GM23338 (cell line): ENCODE measurements around the gene MED12L. TPM values are rescaled to one million over a fixed set of nuclear protein-coding genes. Genes with fewer than 3 reads are reported as not detected.
A peak's percentile ranks its signal among the peaks of the same experiment; 100 is the strongest.

Experiments
- ATAC-seq: fragments of 200-7000 bp; cut with Tn5 transposase; 3 replicates; pipeline ENCODE4 v1.9.1; 2020
- DNase-seq: peaks from one replicate; pipeline ENCODE4 v3.0.0-alpha.2; 2015; ENCODE audit warnings: low spot score
- H2AFZ ChIP-seq: fragments of 200-600 bp; sonication (generic); 2 replicates; pipeline ENCODE4 v1.8.0; 2016; ENCODE audit warnings: antibody characterized with exemption, mild to moderate bottlenecking, moderate library complexity
- H3F3A ChIP-seq: fragments of 200-600 bp; sonication (generic); replicated peaks from 2 replicates; pipeline ENCODE4 v1.8.0; 2017; ENCODE audit warnings: antibody characterized with exemption, mixed run types, low read depth
- H3K27ac ChIP-seq: fragments of 200-600 bp; sonication (generic); 2 replicates; pipeline ENCODE4 v1.6.1; 2016; ENCODE audit warnings: low read depth
- H3K27me3 ChIP-seq: fragments of 200-600 bp; sonication (generic); 2 replicates; pipeline ENCODE4 v1.8.0; 2016; ENCODE audit warnings: mild to moderate bottlenecking, mixed run types, moderate library complexity; ENCODE audit not compliant: insufficient read depth
- H3K36me3 ChIP-seq: fragments of 200-600 bp; sonication (generic); 2 replicates; pipeline ENCODE4 v1.8.0; 2016; ENCODE audit warnings: mild to moderate bottlenecking; ENCODE audit not compliant: insufficient read depth
- H3K4me1 ChIP-seq: fragments of 200-600 bp; sonication (generic); 2 replicates; pipeline ENCODE4 v1.8.0; 2016; ENCODE audit warnings: mild to moderate bottlenecking, moderate library complexity; ENCODE audit not compliant: insufficient read depth
- H3K4me2 ChIP-seq: fragments of 200-600 bp; sonication (generic); 2 replicates; pipeline ENCODE4 v1.7.1; 2017; ENCODE audit warnings: mixed run types
- H3K4me3 ChIP-seq: fragments of 200-600 bp; sonication (generic); 2 replicates; pipeline ENCODE4 v1.6.1; 2016; ENCODE audit warnings: mixed run types
- H3K79me2 ChIP-seq: fragments of 200-600 bp; sonication (generic); replicated peaks from 2 replicates; pipeline ENCODE4 v1.8.0; 2017; ENCODE audit warnings: mild to moderate bottlenecking; ENCODE audit not compliant: insufficient read depth
- H3K9me2 ChIP-seq: fragments of 200-600 bp; sonication (generic); 2 replicates; pipeline ENCODE4 v1.8.0; 2017; ENCODE audit not compliant: insufficient read depth
- H4K20me1 ChIP-seq: fragments of 200-600 bp; sonication (generic); replicated peaks from 2 replicates; pipeline ENCODE4 v1.8.0; 2017; ENCODE audit warnings: mild to moderate bottlenecking; ENCODE audit not compliant: insufficient read depth
- H3K27ac Mint-ChIP-seq: 2 replicates; pipeline ENCODE4 v1.8.0; 2020; ENCODE audit warnings: inconsistent platforms, mild to moderate bottlenecking, moderate library complexity, mixed read lengths
- H3K27me3 Mint-ChIP-seq: 3 replicates; pipeline ENCODE4 v1.8.0; 2022; ENCODE audit warnings: low read depth, mild to moderate bottlenecking, moderate library complexity, mixed read lengths, inconsistent platforms; ENCODE audit not compliant: insufficient read depth, poor library complexity
- H3K36me3 Mint-ChIP-seq: 3 replicates; pipeline ENCODE4 v1.8.0; 2021; ENCODE audit warnings: low read depth, mild to moderate bottlenecking, inconsistent platforms, moderate library complexity, mixed read lengths
- H3K4me1 Mint-ChIP-seq: 3 replicates; pipeline ENCODE4 v1.8.0; 2020; ENCODE audit warnings: mild to moderate bottlenecking, inconsistent platforms, mixed read lengths
- H3K4me3 Mint-ChIP-seq: 3 replicates; pipeline ENCODE4 v1.8.0; 2021; ENCODE audit warnings: moderate library complexity, mild to moderate bottlenecking, inconsistent platforms, mixed read lengths
- H3K9me3 Mint-ChIP-seq: 3 replicates; pipeline ENCODE4 v1.8.0; 2020; ENCODE audit warnings: moderate library complexity, mild to moderate bottlenecking, inconsistent platforms, mixed read lengths
- CREB1 ChIP-seq: fragments of 250-450 bp; sonication (Bioruptor Pico); IDR thresholded peaks from 2 replicates; pipeline ENCODE4 v1.5.0; 2020; ENCODE audit warnings: low read depth, mild to moderate bottlenecking, moderate library complexity
- CTCF ChIP-seq, 2 experiments: fragments of 200-600 bp in 1 of 2; sonication (generic) in 1 of 2; conservative IDR thresholded peaks; 2 replicates each; pipeline versions ENCODE4 v1.5.1 to v1.6.1; 2016 to 2017; ENCODE audit warnings: antibody characterized with exemption in 2 of 2, low read depth in 2 of 2, mild to moderate bottlenecking in 2 of 2, moderate library complexity in 1 of 2
- ETS1 ChIP-seq: IDR thresholded peaks from 2 replicates; pipeline ENCODE4 v1.6.1; 2016; ENCODE audit warnings: antibody characterized with exemption
- EZH2phosphoT487 ChIP-seq: fragments of 200-600 bp; sonication (generic); IDR thresholded peaks from one replicate; pipeline ENCODE4 v1.8.1; 2018; ENCODE audit warnings: antibody characterized with exemption; ENCODE audit not compliant: unreplicated experiment
- JUNB ChIP-seq: IDR thresholded peaks from one replicate; pipeline ENCODE4 v1.6.1; 2016; ENCODE audit warnings: antibody characterized with exemption; ENCODE audit not compliant: unreplicated experiment
- NANOG ChIP-seq: IDR thresholded peaks from 2 replicates; pipeline ENCODE4 v1.6.1; 2016; ENCODE audit warnings: antibody characterized with exemption, borderline replicate concordance
- ZNF114 ChIP-seq: fragments of 250-450 bp; sonication (Bioruptor Pico); IDR thresholded peaks from 2 replicates; pipeline ENCODE4 v1.5.0; 2020; ENCODE audit warnings: mild to moderate bottlenecking, moderate library complexity
- ZNF331 ChIP-seq: fragments of 250-450 bp; sonication (Bioruptor Pico); IDR thresholded peaks from 2 replicates; pipeline ENCODE4 v1.5.0; 2020; ENCODE audit warnings: low read depth, mild to moderate bottlenecking, moderate library complexity
- ZNF462 ChIP-seq: fragments of 250-450 bp; sonication (Bioruptor Pico); IDR thresholded peaks from 2 replicates; pipeline ENCODE4 v1.5.0; 2020; ENCODE audit warnings: mild to moderate bottlenecking, moderate library complexity
- polyA plus RNA-seq: library from polyadenylated mRNA; unstranded; fragments of >200 nt; fragmentation: Nextera tagmentation; extraction: Ambion mirVana; gene quantifications from 2 replicates; pipeline ENCODE4 v1.2.1, GENCODE V29; 2016
- total RNA-seq: library from RNA; depleted of rRNA; stranded (reverse); fragments of >200 nt; shearing (Covaris generic); gene quantifications from 2 replicates; pipeline ENCODE4 v1.2.3, GENCODE V29; 2014
- TF ChIP-seq, protein P1 (sequence below): IDR thresholded peaks from one replicate; pipeline ENCODE4 v1.6.1; 2018; ENCODE audit warnings: antibody characterized with exemption; ENCODE audit not compliant: unreplicated experiment

Gene MED12L
- total and polyA plus RNA-seq, 2 experiments from 2014 or later: 5.7 to 25.0 TPM

DNA sequence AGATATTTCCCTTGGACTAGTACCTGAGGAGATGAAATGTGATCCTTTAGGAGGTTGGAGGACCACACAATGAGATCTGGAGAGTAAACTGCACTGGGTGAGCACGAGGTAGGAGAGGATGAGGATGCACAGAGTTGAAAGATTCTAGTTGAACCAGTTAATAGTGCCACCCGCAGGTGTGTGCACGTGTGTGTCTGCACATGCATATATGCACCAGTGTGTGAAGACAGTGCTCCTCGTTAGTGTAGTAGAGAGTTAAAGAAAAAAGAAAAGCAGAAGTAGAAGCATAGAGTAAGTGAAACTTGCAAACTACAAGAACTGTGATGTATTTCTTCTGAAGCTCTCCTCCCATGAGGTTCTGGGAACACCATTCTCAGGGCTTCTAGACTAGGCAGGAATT is 8.4 kb downstream of the MED12L start:
- Histone ChIP-seq H4K20me1 (peaks cover 31% of the 10 kb centered on the region; the same call in 1 of the 2 replicates), H3K9me2 (no peaks in the 10 kb centered on the region), H3F3A (no peaks in the 10 kb centered on the region), H3K27ac (no peak overlapping the region), H3K4me3 (no peak overlapping the region), H3K4me1 (peaks cover 43% of the 10 kb centered on the region), H2AFZ (no peak overlapping the region), H3K79me2 (peaks cover 100% of the 10 kb centered on the region), H3K36me3 (no peaks in the 10 kb centered on the region), H3K27me3 (no peaks in the 10 kb centered on the region), H3K4me2 (peak overlapping the region; percentile 59)
- DNase-seq (no peak), ATAC-seq (no peak)
- Mint-ChIP-seq H3K4me3 (no peak overlapping the region), H3K27ac (no peak overlapping the region; the same call in 1 of the 2 replicates), H3K9me3 (no peaks in the 10 kb centered on the region; the same call in 2 of the 3 replicates), H3K4me1 (peaks cover 63% of the 10 kb centered on the region), H3K27me3 (peaks cover 15% of the 10 kb centered on the region), H3K36me3 (peaks cover 12% of the 10 kb centered on the region)
- TF ChIP-seq, protein P1, sequence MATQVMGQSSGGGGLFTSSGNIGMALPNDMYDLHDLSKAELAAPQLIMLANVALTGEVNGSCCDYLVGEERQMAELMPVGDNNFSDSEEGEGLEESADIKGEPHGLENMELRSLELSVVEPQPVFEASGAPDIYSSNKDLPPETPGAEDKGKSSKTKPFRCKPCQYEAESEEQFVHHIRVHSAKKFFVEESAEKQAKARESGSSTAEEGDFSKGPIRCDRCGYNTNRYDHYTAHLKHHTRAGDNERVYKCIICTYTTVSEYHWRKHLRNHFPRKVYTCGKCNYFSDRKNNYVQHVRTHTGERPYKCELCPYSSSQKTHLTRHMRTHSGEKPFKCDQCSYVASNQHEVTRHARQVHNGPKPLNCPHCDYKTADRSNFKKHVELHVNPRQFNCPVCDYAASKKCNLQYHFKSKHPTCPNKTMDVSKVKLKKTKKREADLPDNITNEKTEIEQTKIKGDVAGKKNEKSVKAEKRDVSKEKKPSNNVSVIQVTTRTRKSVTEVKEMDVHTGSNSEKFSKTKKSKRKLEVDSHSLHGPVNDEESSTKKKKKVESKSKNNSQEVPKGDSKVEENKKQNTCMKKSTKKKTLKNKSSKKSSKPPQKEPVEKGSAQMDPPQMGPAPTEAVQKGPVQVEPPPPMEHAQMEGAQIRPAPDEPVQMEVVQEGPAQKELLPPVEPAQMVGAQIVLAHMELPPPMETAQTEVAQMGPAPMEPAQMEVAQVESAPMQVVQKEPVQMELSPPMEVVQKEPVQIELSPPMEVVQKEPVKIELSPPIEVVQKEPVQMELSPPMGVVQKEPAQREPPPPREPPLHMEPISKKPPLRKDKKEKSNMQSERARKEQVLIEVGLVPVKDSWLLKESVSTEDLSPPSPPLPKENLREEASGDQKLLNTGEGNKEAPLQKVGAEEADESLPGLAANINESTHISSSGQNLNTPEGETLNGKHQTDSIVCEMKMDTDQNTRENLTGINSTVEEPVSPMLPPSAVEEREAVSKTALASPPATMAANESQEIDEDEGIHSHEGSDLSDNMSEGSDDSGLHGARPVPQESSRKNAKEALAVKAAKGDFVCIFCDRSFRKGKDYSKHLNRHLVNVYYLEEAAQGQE: no peak
- TF ChIP-seq ZNF114: no peak
- TF ChIP-seq CTCF (conservative IDR thresholded peaks at IDR 0.05; ENCODE audit: low read depth in 2 of 2): no peak
- TF ChIP-seq ZNF331: no peak
- no peak for TF ChIP-seq EZH2phosphoT487
- TF ChIP-seq ZNF462 (CRISPR knock-in tag): no peak
- no peak for TF ChIP-seq JUNB
- TF ChIP-seq NANOG: no peak
- no peak for TF ChIP-seq ETS1
- TF ChIP-seq CREB1 (CRISPR knock-in tag): no peak
